HepG2 (cell line): ENCODE data around the gene SERTAD1. TPM values are rescaled to one million over a fixed set of nuclear protein-coding genes. Genes with fewer than 3 reads are reported as not detected.

Source experiments
- AKAP8 ChIP-seq: sonication (generic); formaldehyde crosslinking; IDR thresholded peaks from 2 replicates; pipeline ENCODE4 v1.5.1; 2020; ENCODE audit warnings: mild to moderate bottlenecking, missing genetic modification reagents
- BATF2 ChIP-seq: sonication (generic); formaldehyde crosslinking; IDR thresholded peaks from 2 replicates; pipeline ENCODE4 v1.8.0; 2022; ENCODE audit warnings: mild to moderate bottlenecking, missing genetic modification reagents, moderate library complexity
- CENPT ChIP-seq: sonication (generic); formaldehyde crosslinking; IDR thresholded peaks from 2 replicates; pipeline ENCODE4 v1.8.0; 2022; ENCODE audit warnings: low read depth, mild to moderate bottlenecking, moderate library complexity, missing genetic modification reagents
- EED ChIP-seq: sonication (generic); formaldehyde crosslinking; IDR thresholded peaks from 2 replicates; pipeline ENCODE4 v1.5.0; 2020; ENCODE audit warnings: mild to moderate bottlenecking, missing genetic modification reagents
- ETV5 ChIP-seq: IDR thresholded peaks from 2 replicates; pipeline ENCODE4 v1.6.1; 2018; ENCODE audit warnings: missing biosample characterization, missing genetic modification reagents, inconsistent platforms, borderline replicate concordance
- FOXC1 ChIP-seq: sonication (generic); formaldehyde crosslinking; IDR thresholded peaks from 2 replicates; pipeline ENCODE4 v1.8.0; 2022; ENCODE audit warnings: mild to moderate bottlenecking, missing genetic modification reagents, borderline replicate concordance
- GATA4 ChIP-seq: sonication (generic); IDR thresholded peaks from 2 replicates; pipeline ENCODE4 v1.6.1; 2016; ENCODE audit warnings: antibody characterized with exemption, low read depth, borderline replicate concordance
- HOXA7 ChIP-seq: sonication (generic); formaldehyde crosslinking; IDR thresholded peaks from 2 replicates; pipeline ENCODE4 v1.8.1; 2022; ENCODE audit warnings: mild to moderate bottlenecking, missing genetic modification reagents, moderate library complexity
- KLF11 ChIP-seq: IDR thresholded peaks from 2 replicates; pipeline ENCODE4 v1.6.1; 2016; ENCODE audit warnings: missing compliant biosample characterization
- MLX ChIP-seq: IDR thresholded peaks from 2 replicates; pipeline ENCODE4 v1.6.1; 2016
- NR0B2 ChIP-seq: sonication (generic); formaldehyde crosslinking; IDR thresholded peaks from 2 replicates; pipeline ENCODE4 v1.4.0; 2020; ENCODE audit warnings: mild to moderate bottlenecking, missing genetic modification reagents
- PBX2 ChIP-seq: IDR thresholded peaks from 2 replicates; pipeline ENCODE4 v1.6.1; 2016; ENCODE audit warnings: control low read depth
- SMAD1 ChIP-seq: sonication (generic); formaldehyde crosslinking; IDR thresholded peaks from 2 replicates; pipeline ENCODE4 v1.4.0; 2020; ENCODE audit warnings: missing genetic modification reagents, low read depth, mild to moderate bottlenecking, borderline replicate concordance
- SP1 ChIP-seq, 2 experiments: fragments of 450-650 bp in 1 of 2; sonication (generic) in 1 of 2; formaldehyde crosslinking in 1 of 2; IDR thresholded peaks; 2 replicates each; pipeline versions ENCODE4 v1.4.0 to v1.6.1; 2016 to 2020; ENCODE audit warnings: missing genetic modification reagents in 1 of 2
- TFE3 ChIP-seq: IDR thresholded peaks from 2 replicates; pipeline ENCODE4 v1.6.1; 2016
- ZNF260 ChIP-seq: sonication (generic); formaldehyde crosslinking; IDR thresholded peaks from 2 replicates; pipeline ENCODE4 v1.4.0; 2020; ENCODE audit warnings: missing genetic modification reagents, low read depth, mild to moderate bottlenecking, borderline replicate concordance
- ZNF329 ChIP-seq: sonication (generic); formaldehyde crosslinking; IDR thresholded peaks from 2 replicates; pipeline ENCODE4 v1.9.0; 2021; ENCODE audit warnings: low read depth, mild to moderate bottlenecking, missing genetic modification reagents
- ZNF557 ChIP-seq: sonication (generic); formaldehyde crosslinking; IDR thresholded peaks from 2 replicates; pipeline ENCODE4 v1.4.0; 2020; ENCODE audit warnings: missing genetic modification reagents
- ZNF850 ChIP-seq: sonication (generic); formaldehyde crosslinking; conservative IDR thresholded peaks from 2 replicates; pipeline ENCODE4 v1.9.0; 2021; ENCODE audit warnings: mild to moderate bottlenecking, missing genetic modification reagents
- polyA plus RNA-seq, 8 experiments: library from polyadenylated mRNA; depleted of rRNA in 3 of 8; stranded (reverse) in 7 of 8; unstranded in 1 of 8; fragments of >200 nt; fragmentation: Illumina TruSeq in 4 of 8; extraction: Trizol in 4 of 8; gene quantifications; 2 replicates each; pipeline versions ENCODE4 v1.2.1 to v1.2.3, GENCODE V29; 2011 to 2016; ENCODE audit warnings: low read depth in 4 of 8, missing spikeins in 1 of 8, mixed read lengths in 1 of 8; ENCODE audit not compliant: insufficient read depth in 1 of 8
- total RNA-seq, 5 experiments: library from RNA; depleted of rRNA; stranded (reverse); fragments of >200 nt; fragmentation: Illumina TruSeq; extraction: Trizol; gene quantifications; 2 replicates each; pipeline ENCODE4 v1.2.3, GENCODE V29; 2016; ENCODE audit warnings: low read depth in 1 of 5
- TF ChIP-seq, protein P1 (sequence below): sonication (generic); formaldehyde crosslinking; IDR thresholded peaks from 2 replicates; pipeline ENCODE4 v1.4.0; 2020; ENCODE audit warnings: missing genetic modification reagents, borderline replicate concordance
- TF ChIP-seq, protein P2 (sequence below): sonication (generic); formaldehyde crosslinking; IDR thresholded peaks from 2 replicates; pipeline ENCODE4 v1.4.0; 2020; ENCODE audit warnings: missing genetic modification reagents, borderline replicate concordance

SERTAD1 gene
- total and polyA plus RNA-seq, 2 of the 13 experiments (the other 11 are each of a cell fraction or from before 2014, with no cell fraction given), result 4.3 to 4.5 TPM

DNA sequence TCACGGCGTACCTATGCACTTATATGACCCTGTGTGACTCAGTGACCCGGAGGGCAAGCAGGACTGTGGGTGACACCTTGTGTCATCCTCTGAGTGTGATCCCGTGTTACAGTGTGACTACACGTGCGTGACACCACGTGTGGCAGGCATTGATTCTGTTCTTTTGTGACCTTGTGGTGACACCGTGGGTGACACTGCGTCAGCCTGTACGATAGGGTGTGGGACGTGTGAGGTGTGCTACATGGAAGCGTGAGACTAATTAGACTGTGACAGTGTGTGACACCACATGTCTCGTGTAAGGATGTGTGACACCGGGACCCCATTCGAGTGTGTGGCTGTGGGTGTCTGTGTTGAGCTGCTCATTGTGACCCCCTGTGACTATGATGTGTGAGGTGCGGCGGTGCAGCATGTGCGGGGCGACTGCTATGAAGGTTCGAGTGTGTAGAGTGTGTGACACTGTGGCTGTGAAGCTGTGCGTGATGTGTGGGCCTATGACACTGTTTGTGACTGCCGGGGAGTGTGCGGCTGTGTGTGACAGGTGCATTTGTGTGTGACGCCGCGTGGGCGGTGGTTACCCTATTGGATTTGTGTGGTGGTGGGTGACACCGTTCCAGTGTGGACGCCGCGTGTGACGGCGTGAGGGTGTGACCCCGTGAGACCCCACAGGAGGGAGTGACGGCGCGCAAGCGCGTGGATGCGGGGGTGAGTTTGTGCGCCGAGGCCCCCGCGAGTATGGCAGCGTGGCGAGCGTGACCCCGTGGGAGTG lies 40.6 kb upstream of the SERTAD1 start (continued):
- TF ChIP-seq NR0B2 (CRISPR knock-in tag), result no peak
- TF ChIP-seq GATA4, result no peak
- no peak for TF ChIP-seq SP1 (IDR thresholded peaks at IDR 0.05)
- TF ChIP-seq SP1 (CRISPR knock-in tag; IDR thresholded peaks at IDR 0.05), result no peak
- TF ChIP-seq KLF11, result no peak
- no peak for TF ChIP-seq BATF2 (CRISPR knock-in tag)
- TF ChIP-seq EED (CRISPR knock-in tag), result peak; percentile 85; the same call in 1 of the 2 replicates
- TF ChIP-seq MLX (CRISPR knock-in tag), result no peak
- TF ChIP-seq, protein P1, sequence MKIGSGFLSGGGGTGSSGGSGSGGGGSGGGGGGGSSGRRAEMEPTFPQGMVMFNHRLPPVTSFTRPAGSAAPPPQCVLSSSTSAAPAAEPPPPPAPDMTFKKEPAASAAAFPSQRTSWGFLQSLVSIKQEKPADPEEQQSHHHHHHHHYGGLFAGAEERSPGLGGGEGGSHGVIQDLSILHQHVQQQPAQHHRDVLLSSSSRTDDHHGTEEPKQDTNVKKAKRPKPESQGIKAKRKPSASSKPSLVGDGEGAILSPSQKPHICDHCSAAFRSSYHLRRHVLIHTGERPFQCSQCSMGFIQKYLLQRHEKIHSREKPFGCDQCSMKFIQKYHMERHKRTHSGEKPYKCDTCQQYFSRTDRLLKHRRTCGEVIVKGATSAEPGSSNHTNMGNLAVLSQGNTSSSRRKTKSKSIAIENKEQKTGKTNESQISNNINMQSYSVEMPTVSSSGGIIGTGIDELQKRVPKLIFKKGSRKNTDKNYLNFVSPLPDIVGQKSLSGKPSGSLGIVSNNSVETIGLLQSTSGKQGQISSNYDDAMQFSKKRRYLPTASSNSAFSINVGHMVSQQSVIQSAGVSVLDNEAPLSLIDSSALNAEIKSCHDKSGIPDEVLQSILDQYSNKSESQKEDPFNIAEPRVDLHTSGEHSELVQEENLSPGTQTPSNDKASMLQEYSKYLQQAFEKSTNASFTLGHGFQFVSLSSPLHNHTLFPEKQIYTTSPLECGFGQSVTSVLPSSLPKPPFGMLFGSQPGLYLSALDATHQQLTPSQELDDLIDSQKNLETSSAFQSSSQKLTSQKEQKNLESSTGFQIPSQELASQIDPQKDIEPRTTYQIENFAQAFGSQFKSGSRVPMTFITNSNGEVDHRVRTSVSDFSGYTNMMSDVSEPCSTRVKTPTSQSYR (CRISPR knock-in tag), result no peak
- TF ChIP-seq ETV5 (CRISPR knock-in tag), result no peak
- no peak for TF ChIP-seq CENPT (CRISPR knock-in tag)
- no peak for TF ChIP-seq ZNF557 (CRISPR knock-in tag)
- no peak for TF ChIP-seq HOXA7 (CRISPR knock-in tag)
- TF ChIP-seq TFE3 (CRISPR knock-in tag), result no peak
- TF ChIP-seq AKAP8 (CRISPR knock-in tag), result no peak
- TF ChIP-seq ZNF850 (CRISPR knock-in tag), result no peak
- no peak for TF ChIP-seq ZNF260 (CRISPR knock-in tag)
- TF ChIP-seq SMAD1, result no peak
- TF ChIP-seq ZNF329 (CRISPR knock-in tag), result no peak
- TF ChIP-seq FOXC1, result 0 out of 2 replicates have a peak, but pooled peaks have one; percentile 21
- TF ChIP-seq, protein P2, sequence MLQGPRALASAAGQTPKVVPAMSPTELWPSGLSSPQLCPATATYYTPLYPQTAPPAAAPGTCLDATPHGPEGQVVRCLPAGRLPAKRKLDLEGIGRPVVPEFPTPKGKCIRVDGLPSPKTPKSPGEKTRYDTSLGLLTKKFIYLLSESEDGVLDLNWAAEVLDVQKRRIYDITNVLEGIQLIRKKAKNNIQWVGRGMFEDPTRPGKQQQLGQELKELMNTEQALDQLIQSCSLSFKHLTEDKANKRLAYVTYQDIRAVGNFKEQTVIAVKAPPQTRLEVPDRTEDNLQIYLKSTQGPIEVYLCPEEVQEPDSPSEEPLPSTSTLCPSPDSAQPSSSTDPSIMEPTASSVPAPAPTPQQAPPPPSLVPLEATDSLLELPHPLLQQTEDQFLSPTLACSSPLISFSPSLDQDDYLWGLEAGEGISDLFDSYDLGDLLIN (CRISPR knock-in tag), result no peak
- TF ChIP-seq PBX2 (CRISPR knock-in tag), result no peak
